Loucy (cell line): ENCODE measurements around the gene CABP5.

Source experiments
- EZH2phosphoT487 ChIP-seq: fragments of 200-600 bp; IDR thresholded peaks from 2 replicates; pipeline ENCODE4 v1.6.1; 2018; ENCODE audit warnings: antibody characterized with exemption, mild to moderate bottlenecking, moderate library complexity, borderline replicate concordance
- TF ChIP-seq, protein P1 (sequence below): fragments of 200-600 bp; sonication (generic); conservative IDR thresholded peaks from 2 replicates; pipeline ENCODE4 v1.5.1; 2014; ENCODE audit warnings: mild to moderate bottlenecking, antibody characterized with exemption, low read length

DNA sequence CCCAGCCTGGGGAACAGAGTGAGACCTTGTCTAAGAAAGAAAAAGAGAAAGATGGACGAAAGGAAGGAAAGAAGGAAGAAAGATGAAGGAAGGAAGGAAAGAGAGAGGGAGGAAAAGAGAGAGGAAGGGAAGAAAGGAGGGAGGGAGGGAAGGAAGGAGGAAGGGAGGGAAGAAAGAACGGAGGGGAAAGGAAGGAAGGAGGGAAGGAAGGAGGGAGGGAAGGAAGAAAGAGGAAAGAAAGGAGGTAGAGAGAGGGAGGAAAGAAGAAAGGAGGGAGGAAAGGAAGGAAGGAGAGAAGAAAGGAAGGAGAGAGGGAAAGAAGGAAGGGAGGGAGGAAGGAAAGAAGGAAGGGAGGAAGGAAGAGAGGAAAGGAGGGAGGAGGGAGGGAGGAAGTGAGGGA lies 20.9 kb downstream of the CABP5 start:
- TF ChIP-seq, protein P1, sequence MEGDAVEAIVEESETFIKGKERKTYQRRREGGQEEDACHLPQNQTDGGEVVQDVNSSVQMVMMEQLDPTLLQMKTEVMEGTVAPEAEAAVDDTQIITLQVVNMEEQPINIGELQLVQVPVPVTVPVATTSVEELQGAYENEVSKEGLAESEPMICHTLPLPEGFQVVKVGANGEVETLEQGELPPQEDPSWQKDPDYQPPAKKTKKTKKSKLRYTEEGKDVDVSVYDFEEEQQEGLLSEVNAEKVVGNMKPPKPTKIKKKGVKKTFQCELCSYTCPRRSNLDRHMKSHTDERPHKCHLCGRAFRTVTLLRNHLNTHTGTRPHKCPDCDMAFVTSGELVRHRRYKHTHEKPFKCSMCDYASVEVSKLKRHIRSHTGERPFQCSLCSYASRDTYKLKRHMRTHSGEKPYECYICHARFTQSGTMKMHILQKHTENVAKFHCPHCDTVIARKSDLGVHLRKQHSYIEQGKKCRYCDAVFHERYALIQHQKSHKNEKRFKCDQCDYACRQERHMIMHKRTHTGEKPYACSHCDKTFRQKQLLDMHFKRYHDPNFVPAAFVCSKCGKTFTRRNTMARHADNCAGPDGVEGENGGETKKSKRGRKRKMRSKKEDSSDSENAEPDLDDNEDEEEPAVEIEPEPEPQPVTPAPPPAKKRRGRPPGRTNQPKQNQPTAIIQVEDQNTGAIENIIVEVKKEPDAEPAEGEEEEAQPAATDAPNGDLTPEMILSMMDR, result no peak
- no peak for TF ChIP-seq EZH2phosphoT487
